Measurements from ENCODE around the gene SLC6A20.

The SLC6A20 gene

GRCh38 chr3:45746777-45747622, 49.3 kb downstream of the SLC6A20 start:
- no peaks in the 10 kb centered on the region for H3K36me3 ChIP-seq (ENCODE audit: insufficient read depth, low read length)
- H3K27me3 ChIP-seq (ENCODE audit: insufficient read depth, low read length): no peaks in the 10 kb centered on the region
- H3K4me3 ChIP-seq (ENCODE audit: low read depth, low read length): no peak overlapping the region
- H3K4me1 ChIP-seq (ENCODE audit: control insufficient read depth, insufficient read depth, low read length, unreplicated experiment): no peaks in the 10 kb centered on the region
- H2AFZ ChIP-seq (ENCODE audit: low read length, unreplicated experiment): no peak overlapping the region
- H3K27ac ChIP-seq (ENCODE audit: low read depth, low read length): no peak overlapping the region
- H3K79me2 ChIP-seq (ENCODE audit: control insufficient read depth, insufficient read depth, low read length, unreplicated experiment): no peaks in the 10 kb centered on the region

DNA sequence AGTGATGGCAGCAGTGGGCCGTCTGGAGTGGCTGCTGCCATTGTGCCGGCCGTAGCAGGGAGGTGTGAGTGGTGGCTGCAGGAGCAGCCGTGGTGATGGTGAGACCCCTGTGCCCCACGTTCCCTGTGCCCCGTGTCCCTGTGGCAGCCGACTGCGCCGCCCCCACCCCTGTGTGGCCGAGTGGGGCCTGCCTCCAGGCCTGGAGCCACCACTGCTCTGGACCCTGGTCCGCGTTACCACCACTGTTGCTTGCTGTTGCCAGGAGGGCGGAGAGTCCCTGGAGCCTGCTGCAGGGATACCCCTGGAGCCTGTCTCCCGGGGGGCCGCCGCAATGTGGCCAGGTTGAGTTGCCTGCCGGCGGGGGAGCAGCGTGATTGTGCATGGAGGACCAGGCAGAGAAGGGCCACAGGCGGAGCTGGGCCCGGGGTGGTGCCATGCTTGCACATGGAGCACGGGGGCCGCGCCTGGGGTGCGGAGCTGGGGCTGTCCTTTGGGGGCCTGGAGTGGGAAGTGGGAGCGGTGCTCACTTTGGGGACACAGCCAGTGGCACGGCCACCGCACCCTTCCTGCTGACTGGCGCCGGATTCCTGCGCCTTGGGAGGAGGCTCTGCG, 50.1 kb downstream of the SLC6A20 start:
- Histone ChIP-seq H3K36me3 (ENCODE audit: insufficient read depth, low read length) (no peaks in the 10 kb centered on the region), H3K4me3 (ENCODE audit: low read depth, low read length) (no peak overlapping the region), H3K27me3 (ENCODE audit: insufficient read depth, low read length) (no peaks in the 10 kb centered on the region), H3K79me2 (ENCODE audit: control insufficient read depth, insufficient read depth, low read length, unreplicated experiment) (no peaks in the 10 kb centered on the region), H3K27ac (ENCODE audit: low read depth, low read length) (no peak overlapping the region), H3K4me1 (ENCODE audit: control insufficient read depth, insufficient read depth, low read length, unreplicated experiment) (no peaks in the 10 kb centered on the region), H2AFZ (ENCODE audit: low read length, unreplicated experiment) (no peak overlapping the region)

DNA sequence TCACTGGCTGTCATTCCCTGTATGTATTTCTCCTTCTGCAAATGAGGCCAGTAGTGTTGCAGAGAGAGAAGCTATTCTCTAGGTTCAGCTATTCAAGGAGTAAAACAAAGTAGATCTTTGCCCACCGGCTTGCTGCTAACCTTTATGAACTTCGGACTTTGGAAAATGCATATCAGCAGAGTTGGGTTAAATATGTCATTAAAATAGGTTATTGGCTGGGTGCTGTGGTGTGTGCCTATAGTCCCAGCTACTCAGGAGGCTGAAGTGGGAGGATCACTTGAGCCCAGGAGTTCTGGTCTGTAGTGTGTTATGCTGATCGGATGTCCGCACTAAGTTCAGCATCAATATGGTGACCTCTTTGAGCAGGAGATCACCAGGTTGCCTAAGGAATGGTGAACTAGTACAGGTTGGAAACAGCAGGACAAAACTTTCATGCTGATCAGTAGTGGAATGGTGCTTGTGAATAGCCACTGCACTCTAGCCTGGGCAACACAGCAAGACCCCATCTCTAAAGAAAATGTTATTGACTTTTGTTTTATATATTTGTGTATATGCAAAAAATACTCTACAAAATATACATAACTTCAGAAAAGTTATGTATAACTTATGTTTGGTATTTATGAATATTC, 53.8 kb downstream of the SLC6A20 start:
- no peak overlapping the region for H2AFZ ChIP-seq (ENCODE audit: low read length, unreplicated experiment)
- H3K27ac ChIP-seq (ENCODE audit: low read depth, low read length): no peak overlapping the region
- H3K36me3 ChIP-seq (ENCODE audit: insufficient read depth, low read length): peaks cover 10% of the 10 kb centered on the region
- H3K4me1 ChIP-seq (ENCODE audit: control insufficient read depth, insufficient read depth, low read length, unreplicated experiment): no peaks in the 10 kb centered on the region
- no peak overlapping the region for H3K4me3 ChIP-seq (ENCODE audit: low read depth, low read length)
- no peaks in the 10 kb centered on the region for H3K79me2 ChIP-seq (ENCODE audit: control insufficient read depth, insufficient read depth, low read length, unreplicated experiment)
- H3K27me3 ChIP-seq (ENCODE audit: insufficient read depth, low read length): no peaks in the 10 kb centered on the region

- Histone ChIP-seq H3K4me1 (ENCODE audit: control insufficient read depth, insufficient read depth, low read length, unreplicated experiment) (no peaks in the 10 kb centered on the region), H3K4me3 (ENCODE audit: low read depth, low read length) (no peak overlapping the region), H3K27ac (ENCODE audit: low read depth, low read length) (no peak overlapping the region), H3K79me2 (ENCODE audit: control insufficient read depth, insufficient read depth, low read length, unreplicated experiment) (no peaks in the 10 kb centered on the region), H3K27me3 (ENCODE audit: insufficient read depth, low read length) (no peaks in the 10 kb centered on the region), H2AFZ (ENCODE audit: low read length, unreplicated experiment) (no peak overlapping the region), H3K36me3 (ENCODE audit: insufficient read depth, low read length) (peaks cover 10% of the 10 kb centered on the region)
Observed at GRCh38 chr3:45741742-45742460, 54.4 kb downstream of the SLC6A20 start.

GRCh38 chr3:45741247-45741646, 55.1 kb downstream of the SLC6A20 start:
- no peaks in the 10 kb centered on the region for H3K79me2 ChIP-seq (ENCODE audit: control insufficient read depth, insufficient read depth, low read length, unreplicated experiment)
- H3K4me1 ChIP-seq (ENCODE audit: control insufficient read depth, insufficient read depth, low read length, unreplicated experiment): no peaks in the 10 kb centered on the region
- no peak overlapping the region for H2AFZ ChIP-seq (ENCODE audit: low read length, unreplicated experiment)
- H3K36me3 ChIP-seq (ENCODE audit: insufficient read depth, low read length): peaks cover 10% of the 10 kb centered on the region
- H3K27ac ChIP-seq (ENCODE audit: low read depth, low read length): no peak overlapping the region
- no peak overlapping the region for H3K4me3 ChIP-seq (ENCODE audit: low read depth, low read length)
- no peaks in the 10 kb centered on the region for H3K27me3 ChIP-seq (ENCODE audit: insufficient read depth, low read length)

- Histone ChIP-seq H3K4me1 (ENCODE audit: control insufficient read depth, insufficient read depth, low read length, unreplicated experiment) (no peaks in the 10 kb centered on the region), H3K27me3 (ENCODE audit: insufficient read depth, low read length) (no peaks in the 10 kb centered on the region), H3K4me3 (ENCODE audit: low read depth, low read length) (no peak overlapping the region), H3K27ac (ENCODE audit: low read depth, low read length) (no peak overlapping the region), H2AFZ (ENCODE audit: low read length, unreplicated experiment) (no peak overlapping the region), H3K36me3 (ENCODE audit: insufficient read depth, low read length) (peaks cover 15% of the 10 kb centered on the region), H3K79me2 (ENCODE audit: control insufficient read depth, insufficient read depth, low read length, unreplicated experiment) (no peaks in the 10 kb centered on the region)
Observed at GRCh38 chr3:45739991-45740390, 56.3 kb downstream of the SLC6A20 start.

- no peaks in the 10 kb centered on the region for H3K27me3 ChIP-seq (ENCODE audit: insufficient read depth, low read length)
- no peaks in the 10 kb centered on the region for H3K79me2 ChIP-seq (ENCODE audit: control insufficient read depth, insufficient read depth, low read length, unreplicated experiment)
- no peak overlapping the region for H3K27ac ChIP-seq (ENCODE audit: low read depth, low read length)
- no peak overlapping the region for H3K4me3 ChIP-seq (ENCODE audit: low read depth, low read length)
- peaks cover 23% of the 10 kb centered on the region for H3K36me3 ChIP-seq (ENCODE audit: insufficient read depth, low read length)
- H2AFZ ChIP-seq (ENCODE audit: low read length, unreplicated experiment): no peak overlapping the region
- H3K4me1 ChIP-seq (ENCODE audit: control insufficient read depth, insufficient read depth, low read length, unreplicated experiment): no peaks in the 10 kb centered on the region
Observed at GRCh38 chr3:45737234-45737633, 59.1 kb downstream of the SLC6A20 start.

DNA sequence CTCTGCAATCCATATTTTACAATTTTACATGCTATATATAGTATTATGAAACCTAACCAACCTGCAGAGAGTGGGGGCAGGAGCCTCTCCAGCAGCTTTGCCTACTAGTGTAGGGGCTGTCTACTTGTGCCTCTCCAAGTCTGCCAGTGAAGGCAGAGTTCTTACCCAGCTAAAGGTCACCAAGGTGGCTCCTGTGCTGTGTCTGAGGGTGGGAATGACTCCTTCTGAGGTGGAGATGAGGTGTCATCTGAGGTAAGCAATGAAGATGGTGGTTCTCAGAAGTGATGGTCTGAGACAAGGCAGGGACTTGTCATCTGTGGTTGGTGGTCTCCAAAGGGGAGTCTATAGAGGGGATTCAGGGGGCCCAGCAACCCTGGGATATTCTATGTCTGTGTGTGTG, 59.6 kb downstream of the SLC6A20 start:
- no peaks in the 10 kb centered on the region for H3K4me1 ChIP-seq (ENCODE audit: control insufficient read depth, insufficient read depth, low read length, unreplicated experiment)
- H2AFZ ChIP-seq (ENCODE audit: low read length, unreplicated experiment): no peak overlapping the region
- H3K27ac ChIP-seq (ENCODE audit: low read depth, low read length): no peak overlapping the region
- H3K79me2 ChIP-seq (ENCODE audit: control insufficient read depth, insufficient read depth, low read length, unreplicated experiment): no peaks in the 10 kb centered on the region
- no peaks in the 10 kb centered on the region for H3K27me3 ChIP-seq (ENCODE audit: insufficient read depth, low read length)
- H3K4me3 ChIP-seq (ENCODE audit: low read depth, low read length): no peak overlapping the region
- peaks cover 28% of the 10 kb centered on the region for H3K36me3 ChIP-seq (ENCODE audit: insufficient read depth, low read length)

GRCh38 chr3:45730409-45731154, 65.8 kb downstream of the SLC6A20 start:
- peaks cover 7% of the 10 kb centered on the region for H3K79me2 ChIP-seq (ENCODE audit: control insufficient read depth, insufficient read depth, low read length, unreplicated experiment)
- H3K4me1 ChIP-seq (ENCODE audit: control insufficient read depth, insufficient read depth, low read length, unreplicated experiment): no peaks in the 10 kb centered on the region
- no peaks in the 10 kb centered on the region for H3K27me3 ChIP-seq (ENCODE audit: insufficient read depth, low read length)
- no peak overlapping the region for H3K4me3 ChIP-seq (ENCODE audit: low read depth, low read length)
- peaks cover 32% of the 10 kb centered on the region for H3K36me3 ChIP-seq (ENCODE audit: insufficient read depth, low read length)
- H3K27ac ChIP-seq (ENCODE audit: low read depth, low read length): no peak overlapping the region
- no peak overlapping the region for H2AFZ ChIP-seq (ENCODE audit: low read length, unreplicated experiment)

GRCh38 chr3:45729614-45730013, 66.7 kb downstream of the SLC6A20 start:
- H3K79me2 ChIP-seq (ENCODE audit: control insufficient read depth, insufficient read depth, low read length, unreplicated experiment): peaks cover 7% of the 10 kb centered on the region
- H3K36me3 ChIP-seq (ENCODE audit: insufficient read depth, low read length): peaks cover 28% of the 10 kb centered on the region
- H3K4me1 ChIP-seq (ENCODE audit: control insufficient read depth, insufficient read depth, low read length, unreplicated experiment): no peaks in the 10 kb centered on the region
- no peak overlapping the region for H2AFZ ChIP-seq (ENCODE audit: low read length, unreplicated experiment)
- no peak overlapping the region for H3K4me3 ChIP-seq (ENCODE audit: low read depth, low read length)
- H3K27me3 ChIP-seq (ENCODE audit: insufficient read depth, low read length): no peaks in the 10 kb centered on the region
- no peak overlapping the region for H3K27ac ChIP-seq (ENCODE audit: low read depth, low read length)
